ENCODE measurements around the gene LRIG1.

LRIG1 gene

DNA sequence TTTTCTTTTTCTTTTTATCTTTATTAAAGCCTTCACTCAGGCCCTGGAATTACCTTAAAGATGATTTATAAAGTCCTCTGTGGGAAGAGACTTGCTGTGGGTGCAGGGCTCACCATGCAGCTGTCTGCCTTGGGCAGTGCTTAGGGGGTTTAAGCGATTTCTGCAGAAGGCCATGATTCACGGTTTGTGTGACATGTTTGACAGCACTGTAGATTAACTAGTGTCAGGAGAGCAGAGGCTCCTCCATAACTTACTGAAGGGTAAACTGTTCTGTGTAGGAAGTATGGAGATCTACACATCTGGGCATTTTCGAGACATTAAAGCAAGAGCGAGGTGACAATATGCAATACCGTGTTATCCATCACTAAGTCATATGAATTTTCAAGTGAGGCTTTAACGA lies 137.7 kb downstream of the LRIG1 start:
- Histone ChIP-seq H3K4me3 (ENCODE audit: low read depth, low read length) (no peak overlapping the region), H3K27me3 (ENCODE audit: control insufficient read depth, insufficient read depth, low read length) (no peaks in the 10 kb centered on the region)

GRCh38 chr3:66362541-66362941 lies 138.3 kb downstream of the LRIG1 start:
- H3K9me3 ChIP-seq (ENCODE audit: control insufficient read depth, insufficient read depth, low read length), result no peaks in the 10 kb centered on the region
- H3K4me3 ChIP-seq (ENCODE audit: low read depth, low read length), result no peak overlapping the region

More for the DNA sequence above, 137.7 kb downstream of the LRIG1 start:
- Histone ChIP-seq H3K9me3 (ENCODE audit: control insufficient read depth, insufficient read depth, low read length) (no peaks in the 10 kb centered on the region), H3K4me1 (ENCODE audit: control insufficient read depth, insufficient read depth, low read length) (peaks cover 13% of the 10 kb centered on the region), H3K36me3 (ENCODE audit: control insufficient read depth, insufficient read depth, low read length) (no peaks in the 10 kb centered on the region), H3K9ac (ENCODE audit: low read depth, low read length) (no peak overlapping the region)

DNA sequence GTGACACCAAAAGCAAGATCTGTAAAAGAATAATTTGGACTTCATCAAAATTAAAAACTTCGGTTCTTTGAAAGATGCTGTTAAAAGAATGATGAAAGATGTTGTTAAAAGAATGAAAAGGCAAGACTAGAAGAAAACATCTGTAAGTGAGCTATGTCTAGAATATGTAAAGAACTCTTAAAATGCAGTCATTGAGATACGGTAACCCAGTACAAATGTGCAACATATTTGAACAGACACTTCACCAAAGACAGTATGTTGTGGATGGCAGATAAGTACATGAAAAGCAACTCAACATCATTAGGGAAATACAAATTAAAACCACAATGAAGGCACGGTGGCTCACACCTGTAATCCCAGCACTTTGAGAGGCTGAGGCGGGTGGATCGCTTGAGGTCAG lies 139.5 kb downstream of the LRIG1 start:
- peaks cover 9% of the 10 kb centered on the region for H3K4me1 ChIP-seq (ENCODE audit: control insufficient read depth, insufficient read depth, low read length)
- no peak overlapping the region for H3K9ac ChIP-seq (ENCODE audit: low read depth, low read length)
- no peak overlapping the region for H3K4me3 ChIP-seq (ENCODE audit: low read depth, low read length)
- no peaks in the 10 kb centered on the region for H3K27me3 ChIP-seq (ENCODE audit: control insufficient read depth, insufficient read depth, low read length)
- H3K9me3 ChIP-seq (ENCODE audit: control insufficient read depth, insufficient read depth, low read length), result no peaks in the 10 kb centered on the region
- H3K36me3 ChIP-seq (ENCODE audit: control insufficient read depth, insufficient read depth, low read length), result no peaks in the 10 kb centered on the region

More at GRCh38 chr3:66362541-66362941, 138.3 kb downstream of the LRIG1 start:
- H3K27me3 ChIP-seq (ENCODE audit: control insufficient read depth, insufficient read depth, low read length), result no peaks in the 10 kb centered on the region
- peaks cover 13% of the 10 kb centered on the region for H3K4me1 ChIP-seq (ENCODE audit: control insufficient read depth, insufficient read depth, low read length)
- no peak overlapping the region for H3K9ac ChIP-seq (ENCODE audit: low read depth, low read length)
- H3K36me3 ChIP-seq (ENCODE audit: control insufficient read depth, insufficient read depth, low read length), result no peaks in the 10 kb centered on the region

DNA sequence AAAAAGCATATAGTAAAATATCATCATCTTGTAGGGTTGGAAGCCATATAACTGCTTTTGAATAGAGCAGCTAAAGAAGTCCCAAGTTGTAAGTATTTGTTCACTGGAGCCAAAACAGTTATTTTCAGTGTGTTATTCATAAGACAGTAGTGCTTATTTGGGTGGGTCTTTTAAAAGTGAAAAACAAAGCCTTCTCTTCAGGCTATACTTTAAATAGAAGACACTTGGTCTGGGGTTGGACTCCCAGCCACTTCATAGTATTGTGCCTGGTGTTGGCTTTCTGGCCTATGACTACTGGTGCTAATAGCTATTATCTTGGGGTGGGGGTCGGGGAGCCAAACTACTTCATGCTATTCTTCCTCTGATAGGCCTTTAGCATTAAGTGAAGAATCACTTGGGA lies 144.8 kb downstream of the LRIG1 start:
- Histone ChIP-seq H3K4me1 (ENCODE audit: control insufficient read depth, insufficient read depth, low read length) (no peaks in the 10 kb centered on the region), H3K36me3 (ENCODE audit: control insufficient read depth, insufficient read depth, low read length) (no peaks in the 10 kb centered on the region), H3K4me3 (ENCODE audit: low read depth, low read length) (no peak overlapping the region), H3K9ac (ENCODE audit: low read depth, low read length) (no peak overlapping the region), H3K27me3 (ENCODE audit: control insufficient read depth, insufficient read depth, low read length) (no peaks in the 10 kb centered on the region), H3K9me3 (ENCODE audit: control insufficient read depth, insufficient read depth, low read length) (no peaks in the 10 kb centered on the region)

DNA sequence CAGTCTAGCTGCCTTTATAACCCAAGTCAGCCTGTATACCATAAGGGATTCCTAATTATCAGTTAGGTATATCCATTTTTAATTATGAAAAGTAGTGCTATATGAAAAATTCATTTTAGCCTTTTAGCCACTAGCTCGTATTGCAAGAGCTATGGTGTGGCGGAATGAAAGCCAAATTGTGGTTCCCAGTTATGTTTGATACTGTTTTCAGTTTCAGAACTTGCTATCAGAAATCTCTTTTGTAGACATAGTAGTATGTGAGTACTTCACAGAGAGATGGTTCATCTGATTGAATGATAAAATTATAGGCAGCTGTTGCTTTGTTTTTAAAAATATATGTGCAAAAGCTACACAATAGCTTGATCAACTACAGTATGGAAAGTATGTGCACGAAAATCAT lies 145.4 kb downstream of the LRIG1 start:
- H3K9ac ChIP-seq (ENCODE audit: low read depth, low read length), result no peak overlapping the region
- no peaks in the 10 kb centered on the region for H3K27me3 ChIP-seq (ENCODE audit: control insufficient read depth, insufficient read depth, low read length)
- H3K36me3 ChIP-seq (ENCODE audit: control insufficient read depth, insufficient read depth, low read length), result no peaks in the 10 kb centered on the region
- H3K9me3 ChIP-seq (ENCODE audit: control insufficient read depth, insufficient read depth, low read length), result no peaks in the 10 kb centered on the region
- H3K4me3 ChIP-seq (ENCODE audit: low read depth, low read length), result no peak overlapping the region
- no peaks in the 10 kb centered on the region for H3K4me1 ChIP-seq (ENCODE audit: control insufficient read depth, insufficient read depth, low read length)

- H3K9me3 ChIP-seq (ENCODE audit: control insufficient read depth, insufficient read depth, low read length), result no peaks in the 10 kb centered on the region
- H3K27me3 ChIP-seq (ENCODE audit: control insufficient read depth, insufficient read depth, low read length), result no peaks in the 10 kb centered on the region
- H3K36me3 ChIP-seq (ENCODE audit: control insufficient read depth, insufficient read depth, low read length), result no peaks in the 10 kb centered on the region
- H3K9ac ChIP-seq (ENCODE audit: low read depth, low read length), result no peak overlapping the region
- H3K4me1 ChIP-seq (ENCODE audit: control insufficient read depth, insufficient read depth, low read length), result no peaks in the 10 kb centered on the region
- no peak overlapping the region for H3K4me3 ChIP-seq (ENCODE audit: low read depth, low read length)
These were observed 146.8 kb downstream of the LRIG1 start for GRCh38 chr3:66354001-66354400.

- Histone ChIP-seq H3K4me3 (ENCODE audit: low read depth, low read length) (no peak overlapping the region), H3K9ac (ENCODE audit: low read depth, low read length) (no peak overlapping the region), H3K36me3 (ENCODE audit: control insufficient read depth, insufficient read depth, low read length) (no peaks in the 10 kb centered on the region), H3K9me3 (ENCODE audit: control insufficient read depth, insufficient read depth, low read length) (no peaks in the 10 kb centered on the region), H3K27me3 (ENCODE audit: control insufficient read depth, insufficient read depth, low read length) (no peaks in the 10 kb centered on the region), H3K4me1 (ENCODE audit: control insufficient read depth, insufficient read depth, low read length) (no peaks in the 10 kb centered on the region)
These were observed 147.3 kb downstream of the LRIG1 start for GRCh38 chr3:66353530-66353929.

DNA sequence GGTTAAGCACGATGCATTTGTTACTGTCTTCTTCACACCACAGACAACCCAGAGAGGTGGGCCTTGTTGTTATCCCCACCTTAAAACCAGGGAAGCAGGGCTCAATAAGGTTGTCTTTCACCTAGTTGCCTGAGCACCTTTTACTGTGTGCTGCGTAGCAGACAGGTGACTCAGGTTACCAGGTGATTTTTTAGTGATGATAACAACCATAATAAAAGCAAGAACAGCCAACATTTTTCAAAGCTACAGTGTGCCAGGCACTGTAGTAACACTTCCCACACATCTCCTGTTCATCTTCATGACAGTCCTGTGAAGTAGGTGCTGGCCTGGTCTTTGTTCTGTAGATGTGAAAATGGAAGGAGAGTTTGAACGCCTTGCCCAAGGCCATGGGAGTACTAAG lies 147.8 kb downstream of the LRIG1 start:
- Histone ChIP-seq H3K4me1 (ENCODE audit: control insufficient read depth, insufficient read depth, low read length) (no peaks in the 10 kb centered on the region), H3K36me3 (ENCODE audit: control insufficient read depth, insufficient read depth, low read length) (no peaks in the 10 kb centered on the region)

GRCh38 chr3:66350601-66351000 lies 150.2 kb downstream of the LRIG1 start:
- no peaks in the 10 kb centered on the region for H3K4me1 ChIP-seq (ENCODE audit: control insufficient read depth, insufficient read depth, low read length)
- no peaks in the 10 kb centered on the region for H3K9me3 ChIP-seq (ENCODE audit: control insufficient read depth, insufficient read depth, low read length)
- no peak overlapping the region for H3K9ac ChIP-seq (ENCODE audit: low read depth, low read length)
- no peaks in the 10 kb centered on the region for H3K27me3 ChIP-seq (ENCODE audit: control insufficient read depth, insufficient read depth, low read length)
- H3K36me3 ChIP-seq (ENCODE audit: control insufficient read depth, insufficient read depth, low read length), result no peaks in the 10 kb centered on the region
- H3K4me3 ChIP-seq (ENCODE audit: low read depth, low read length), result no peak overlapping the region

More for the DNA sequence above, 147.8 kb downstream of the LRIG1 start:
- no peak overlapping the region for H3K4me3 ChIP-seq (ENCODE audit: low read depth, low read length)
- no peaks in the 10 kb centered on the region for H3K27me3 ChIP-seq (ENCODE audit: control insufficient read depth, insufficient read depth, low read length)
- no peaks in the 10 kb centered on the region for H3K9me3 ChIP-seq (ENCODE audit: control insufficient read depth, insufficient read depth, low read length)
- H3K9ac ChIP-seq (ENCODE audit: low read depth, low read length), result no peak overlapping the region

- Histone ChIP-seq H3K36me3 (ENCODE audit: control insufficient read depth, insufficient read depth, low read length) (no peaks in the 10 kb centered on the region), H3K4me1 (ENCODE audit: control insufficient read depth, insufficient read depth, low read length) (peaks cover 3% of the 10 kb centered on the region), H3K4me3 (ENCODE audit: low read depth, low read length) (no peak overlapping the region), H3K9me3 (ENCODE audit: control insufficient read depth, insufficient read depth, low read length) (no peaks in the 10 kb centered on the region), H3K9ac (ENCODE audit: low read depth, low read length) (no peak overlapping the region), H3K27me3 (ENCODE audit: control insufficient read depth, insufficient read depth, low read length) (no peaks in the 10 kb centered on the region)
These were observed 152.1 kb downstream of the LRIG1 start for GRCh38 chr3:66348704-66349103.

- Histone ChIP-seq H3K9ac (ENCODE audit: low read depth, low read length) (peak overlapping the region; percentile 13), H3K9me3 (ENCODE audit: control insufficient read depth, insufficient read depth, low read length) (no peaks in the 10 kb centered on the region), H3K4me3 (ENCODE audit: low read depth, low read length) (no peak overlapping the region), H3K36me3 (ENCODE audit: control insufficient read depth, insufficient read depth, low read length) (no peaks in the 10 kb centered on the region), H3K27me3 (ENCODE audit: control insufficient read depth, insufficient read depth, low read length) (no peaks in the 10 kb centered on the region), H3K4me1 (ENCODE audit: control insufficient read depth, insufficient read depth, low read length) (peaks cover 3% of the 10 kb centered on the region)
These were observed 155.8 kb downstream of the LRIG1 start for GRCh38 chr3:66344848-66345578.

DNA sequence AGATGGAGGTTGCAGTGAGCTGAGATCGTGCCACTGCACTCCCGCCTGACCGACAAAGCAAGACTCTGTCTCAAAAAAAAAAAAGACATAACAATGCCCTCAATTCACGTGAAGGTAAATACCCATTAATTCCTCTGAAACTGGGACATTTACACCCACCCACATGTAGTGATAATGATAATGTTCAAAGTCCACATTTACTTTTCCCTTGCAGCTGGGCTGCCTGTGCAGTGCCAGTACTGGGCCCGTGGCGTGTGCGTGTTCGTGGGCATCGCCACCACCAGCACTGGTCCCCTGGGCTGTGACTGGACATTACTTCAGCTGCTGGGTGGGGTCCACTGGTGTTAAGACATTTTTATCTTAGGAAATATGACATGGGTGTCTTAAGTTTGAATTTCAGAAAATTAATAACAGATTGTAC lies 156.4 kb downstream of the LRIG1 start:
- Histone ChIP-seq H3K27me3 (ENCODE audit: control insufficient read depth, insufficient read depth, low read length) (no peaks in the 10 kb centered on the region), H3K9ac (ENCODE audit: low read depth, low read length) (no peak overlapping the region), H3K9me3 (ENCODE audit: control insufficient read depth, insufficient read depth, low read length) (no peaks in the 10 kb centered on the region), H3K4me1 (ENCODE audit: control insufficient read depth, insufficient read depth, low read length) (peaks cover 3% of the 10 kb centered on the region), H3K4me3 (ENCODE audit: low read depth, low read length) (no peak overlapping the region), H3K36me3 (ENCODE audit: control insufficient read depth, insufficient read depth, low read length) (no peaks in the 10 kb centered on the region)

Measured in iPS-15b (cell line).